Endometrium (tissue), 2 donors: ENCODE measurements around the gene HECTD4.
"Not testable (repeated sequence)": the region's sequence is repeated elsewhere in the genome, so short reads cannot be mapped to it uniquely, and the experiment has no call there.

Source experiments
- FAIRE-seq: peaks from 2 replicates; lab custom pipeline; 2012; peaks lifted over from hg19 to GRCh38; lab: Jason Lieb, UNC
- donor health status: control.
- donor health status: control.

Gene HECTD4

DNA sequence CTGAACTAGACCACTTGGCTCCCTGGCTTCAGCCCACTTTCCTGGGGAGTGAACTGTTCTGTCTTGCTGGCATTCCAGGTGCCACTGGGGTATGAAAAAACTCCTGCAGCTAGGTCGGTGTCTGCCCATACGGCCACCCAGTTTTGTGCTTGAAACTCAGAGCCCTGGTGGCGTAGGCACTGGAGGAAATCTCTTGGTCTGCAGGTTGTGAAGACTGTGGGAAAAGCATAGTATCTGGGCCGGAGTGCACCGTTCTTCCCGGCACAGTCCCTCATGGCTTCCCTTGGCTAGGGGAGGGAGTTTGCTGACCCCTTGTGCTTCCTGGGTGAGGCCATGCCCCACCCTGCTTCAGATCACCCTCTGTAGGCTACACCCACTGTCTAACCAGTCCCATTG, 223.1 kb downstream of the HECTD4 start:
- no peak for FAIRE-seq

DNA sequence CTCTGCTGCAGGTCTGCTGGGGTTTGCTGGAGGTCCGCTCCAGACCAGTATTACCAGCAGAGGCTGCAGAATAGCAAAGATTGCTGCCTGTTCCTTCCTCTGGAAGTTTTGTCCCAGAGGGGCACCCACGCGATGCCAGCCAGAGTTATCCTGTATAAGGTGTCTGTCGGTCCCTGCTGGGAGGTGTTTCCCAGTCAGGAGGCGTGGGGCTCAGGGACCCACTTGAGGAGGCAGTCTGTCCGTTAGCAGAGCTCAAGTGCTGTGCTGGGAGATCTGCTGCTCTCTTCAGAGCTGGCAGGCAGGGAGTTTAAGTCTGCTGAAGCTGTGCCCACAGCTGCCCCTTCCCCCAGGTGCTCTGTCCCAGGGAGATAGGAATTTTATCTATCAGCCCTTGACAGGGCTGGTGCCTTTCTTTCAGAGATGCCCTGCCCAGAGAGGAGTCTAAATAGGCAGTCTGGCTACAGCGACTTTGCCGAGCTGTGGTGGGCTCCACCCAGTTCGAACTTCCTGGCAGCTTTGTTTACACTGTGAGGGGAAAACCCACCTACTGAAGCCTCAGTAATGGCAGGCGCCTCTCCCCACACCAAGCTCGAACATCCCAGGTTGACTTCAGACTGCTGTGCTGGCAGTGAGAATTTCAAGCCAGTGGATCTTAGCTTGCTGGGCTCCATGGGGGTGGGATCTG, 223.6 kb downstream of the HECTD4 start:
- FAIRE-seq = not testable (repeated sequence)

GRCh38 chr12:112153893-112154219, 228.4 kb downstream of the HECTD4 start:
- FAIRE-seq = no peak

- no peak for FAIRE-seq
Measured at GRCh38 chr12:112153181-112153892, 228.9 kb downstream of the HECTD4 start.

DNA sequence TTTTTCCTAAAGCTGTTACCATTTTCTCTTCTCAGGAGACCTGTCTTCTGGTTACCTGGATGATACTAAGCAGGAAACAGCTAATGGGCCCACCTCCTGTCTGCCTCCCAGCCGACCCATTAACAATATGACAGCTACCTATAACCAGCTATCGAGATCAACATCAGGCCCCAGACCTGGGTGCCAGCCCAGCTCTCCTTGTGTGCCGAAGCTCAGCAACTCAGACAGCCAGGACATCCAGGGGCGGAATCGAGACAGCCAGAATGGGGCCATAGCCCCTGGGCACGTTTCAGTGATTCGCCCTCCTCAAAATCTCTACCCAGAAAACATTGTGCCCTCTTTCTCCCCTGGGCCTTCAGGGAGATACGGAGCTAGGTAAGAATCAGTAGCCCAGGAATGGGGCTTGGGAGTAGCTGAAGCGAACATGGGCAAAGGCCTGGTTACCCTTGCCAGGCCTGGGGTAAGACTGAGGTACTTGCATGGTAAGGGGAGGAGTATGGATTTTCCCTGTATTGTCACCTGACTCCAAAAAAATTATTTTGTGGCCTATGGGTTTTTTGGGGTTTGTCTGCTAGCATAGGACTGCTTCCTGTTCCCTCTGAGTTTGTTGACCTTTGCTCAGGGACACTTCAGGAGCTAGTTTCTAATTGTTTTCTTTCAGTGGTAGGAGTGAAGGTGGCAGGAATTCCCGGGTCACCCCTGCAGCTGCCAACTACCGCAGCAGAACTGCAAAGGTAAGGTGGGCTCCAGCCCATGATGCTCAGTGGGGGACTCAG, 230.3 kb downstream of the HECTD4 start:
- no peak for FAIRE-seq

DNA sequence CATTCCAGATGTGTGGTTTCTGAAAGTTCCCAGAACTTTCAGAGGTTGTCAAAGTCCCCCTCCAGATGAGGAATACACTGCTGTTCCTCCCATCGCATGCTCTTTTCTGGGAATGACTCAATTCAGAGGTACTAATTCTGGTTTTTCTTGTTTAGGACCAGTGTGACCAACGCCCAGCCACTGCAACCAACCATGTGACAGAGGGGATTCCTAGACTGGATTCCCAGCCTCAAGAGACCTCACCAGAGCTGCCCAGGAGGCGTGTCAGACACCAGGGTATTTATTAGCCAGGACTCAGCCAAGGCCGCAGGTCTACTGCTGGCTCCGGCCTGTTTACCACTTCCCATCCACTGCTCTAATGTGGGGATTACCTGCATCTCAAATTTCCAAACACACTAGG, 232.6 kb downstream of the HECTD4 start:
- FAIRE-seq = no peak

DNA sequence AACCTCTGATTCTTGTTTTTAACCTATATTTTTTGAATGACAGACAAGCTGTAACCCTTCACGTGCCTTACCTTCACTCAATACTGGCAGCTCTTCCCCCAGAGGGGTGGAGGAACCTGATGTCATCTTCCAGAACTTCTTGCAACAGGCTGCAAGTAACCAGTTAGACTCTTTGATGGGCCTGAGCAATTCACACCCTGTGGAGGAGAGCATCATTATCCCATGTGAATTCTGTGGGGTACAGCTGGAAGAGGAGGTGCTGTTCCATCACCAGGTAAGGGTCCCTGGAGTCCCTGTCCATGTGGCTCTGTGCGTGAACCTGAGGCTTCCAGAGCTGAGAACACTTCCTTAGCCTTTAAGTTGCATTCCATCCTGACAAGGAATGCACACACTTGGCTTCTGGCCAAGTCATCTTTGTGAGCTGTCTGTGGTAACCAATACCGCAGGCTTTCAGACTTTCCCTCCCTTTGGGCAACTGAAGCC, 234.2 kb downstream of the HECTD4 start:
- FAIRE-seq = no peak

DNA sequence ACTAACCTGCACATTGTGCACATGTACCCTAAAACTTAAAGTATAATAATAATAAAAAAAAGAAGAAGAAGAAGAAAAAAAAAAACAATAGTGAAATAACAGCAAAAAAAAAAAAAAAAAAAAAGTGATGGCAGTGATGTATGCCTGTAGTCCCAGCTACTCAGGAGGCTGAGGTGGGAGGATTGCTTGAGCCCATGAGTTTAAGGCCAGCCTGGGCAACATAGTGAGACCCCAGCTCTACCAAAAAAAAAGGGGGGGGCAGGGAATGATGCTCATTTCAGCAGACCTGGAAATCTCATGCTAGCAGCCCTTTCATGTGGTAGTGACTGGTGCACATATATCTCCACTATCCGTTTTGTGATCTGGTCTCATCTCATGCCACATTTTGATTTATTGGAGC, 236.1 kb downstream of the HECTD4 start:
- no peak for FAIRE-seq

- FAIRE-seq = no peak
Measured at GRCh38 chr12:112140728-112141127, 241.5 kb downstream of the HECTD4 start.

DNA sequence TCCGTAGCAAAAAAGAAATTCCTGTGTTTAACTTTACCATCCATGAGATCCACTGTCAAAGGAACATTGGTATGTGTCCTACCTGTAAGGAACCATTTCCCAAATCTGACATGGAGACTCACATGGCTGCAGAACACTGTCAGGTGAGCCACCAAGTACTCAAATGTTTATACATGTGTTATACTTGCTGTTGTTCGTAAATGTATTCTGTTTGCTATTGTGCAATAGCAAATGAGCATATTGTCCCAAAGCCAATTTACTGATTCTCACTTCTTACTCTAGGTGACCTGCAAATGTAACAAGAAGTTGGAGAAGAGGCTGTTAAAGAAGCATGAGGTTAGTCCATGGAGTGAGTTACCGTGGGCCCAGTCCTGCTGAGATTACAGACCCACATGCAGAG, 247.5 kb downstream of the HECTD4 start:
- no peak for FAIRE-seq

DNA sequence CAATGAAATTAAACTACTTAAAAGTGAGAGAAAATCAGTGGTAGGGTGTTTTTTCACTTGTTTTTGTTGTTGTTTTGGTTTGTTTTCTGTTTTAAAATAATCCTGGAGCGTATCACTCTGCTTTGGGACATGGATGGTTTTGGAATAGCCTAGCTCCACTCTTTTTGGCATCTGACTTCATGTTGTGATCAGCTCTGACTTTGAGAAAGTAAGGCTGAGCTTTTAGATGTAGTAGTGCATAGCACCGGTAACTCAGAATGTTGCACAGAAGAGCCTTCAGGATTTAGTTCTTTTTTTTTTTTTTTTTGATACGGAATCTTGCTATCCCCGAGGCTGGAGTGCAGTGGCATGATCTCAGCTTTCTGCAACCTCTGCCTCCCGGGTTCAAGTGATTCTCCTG, 248.8 kb downstream of the HECTD4 start:
- no peak for FAIRE-seq

GRCh38 chr12:112131686-112132085, 250.5 kb downstream of the HECTD4 start:
- no peak for FAIRE-seq

- no peak for FAIRE-seq
Measured at GRCh38 chr12:112130441-112130998, 251.7 kb downstream of the HECTD4 start.

DNA sequence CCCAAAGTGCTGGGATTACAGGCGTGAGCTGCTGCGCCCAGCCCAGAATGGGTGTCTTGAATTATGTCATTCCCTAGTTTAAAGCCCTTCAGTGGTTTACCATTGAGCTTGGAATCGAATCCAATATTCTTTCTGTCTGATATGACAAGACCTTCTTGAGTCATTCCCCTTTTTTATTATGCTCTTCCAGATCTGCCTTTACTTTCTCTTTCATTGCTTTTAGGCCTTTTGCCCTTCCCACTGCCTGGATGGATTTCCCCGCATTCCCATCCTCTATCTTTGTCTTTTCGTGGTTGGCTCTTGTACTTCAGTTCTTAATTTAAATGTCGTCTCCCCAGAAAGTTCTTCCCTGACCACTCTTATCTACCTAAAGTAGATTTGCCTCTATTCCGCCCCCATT, 255.3 kb downstream of the HECTD4 start:
- no peak for FAIRE-seq

DNA sequence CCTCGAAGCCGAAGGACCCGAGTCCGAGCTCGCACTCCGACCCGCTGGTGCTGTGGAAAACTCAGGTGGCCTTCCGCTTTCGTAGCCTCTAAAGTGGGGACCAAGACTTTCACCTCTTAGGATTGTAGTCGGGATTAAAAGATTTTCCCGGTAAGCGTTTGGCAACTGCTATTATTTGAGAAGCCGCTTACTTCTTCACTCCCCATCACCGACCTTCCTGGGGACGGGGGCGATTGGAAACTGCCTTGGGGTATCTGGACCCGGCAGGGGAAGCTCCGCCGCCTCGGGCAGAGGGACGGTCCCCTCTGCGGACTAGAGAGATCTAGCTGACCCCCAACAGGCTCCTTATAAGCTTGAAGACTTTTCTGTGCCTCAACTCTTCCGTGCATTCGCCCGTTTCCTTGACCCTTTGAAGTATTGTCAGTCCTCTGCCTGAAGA, 256.2 kb downstream of the HECTD4 start:
- FAIRE-seq = no peak

GRCh38 chr12:112125250-112125999, 256.8 kb downstream of the HECTD4 start, which contains the start of gene TRAFD1:
Gene TRAFD1 (plus strand): TSS chr12:112125560. CDS start chr12:112130523, 4,963 bp downstream.
- FAIRE-seq = peak; percentile 96

GRCh38 chr12:112124918-112125249, 257.3 kb downstream of the HECTD4 start:
- no peak for FAIRE-seq

- no peak for FAIRE-seq
Measured at GRCh38 chr12:112122823-112123690, 259.2 kb downstream of the HECTD4 start.

- FAIRE-seq = no peak
Measured at GRCh38 chr12:112121780-112122565, 260.3 kb downstream of the HECTD4 start.

- FAIRE-seq = no peak
Measured at GRCh38 chr12:112117685-112118084, 264.5 kb downstream of the HECTD4 start.
